ENCODE results near the gene RRP9. TPM values are rescaled to one million over a fixed set of nuclear protein-coding genes. Genes with fewer than 3 reads are reported as not detected.

RRP9 gene
- total RNA-seq, 6 experiments from 2014 or later: 5.2 to 10.8 (median 7.6) TPM

DNA sequence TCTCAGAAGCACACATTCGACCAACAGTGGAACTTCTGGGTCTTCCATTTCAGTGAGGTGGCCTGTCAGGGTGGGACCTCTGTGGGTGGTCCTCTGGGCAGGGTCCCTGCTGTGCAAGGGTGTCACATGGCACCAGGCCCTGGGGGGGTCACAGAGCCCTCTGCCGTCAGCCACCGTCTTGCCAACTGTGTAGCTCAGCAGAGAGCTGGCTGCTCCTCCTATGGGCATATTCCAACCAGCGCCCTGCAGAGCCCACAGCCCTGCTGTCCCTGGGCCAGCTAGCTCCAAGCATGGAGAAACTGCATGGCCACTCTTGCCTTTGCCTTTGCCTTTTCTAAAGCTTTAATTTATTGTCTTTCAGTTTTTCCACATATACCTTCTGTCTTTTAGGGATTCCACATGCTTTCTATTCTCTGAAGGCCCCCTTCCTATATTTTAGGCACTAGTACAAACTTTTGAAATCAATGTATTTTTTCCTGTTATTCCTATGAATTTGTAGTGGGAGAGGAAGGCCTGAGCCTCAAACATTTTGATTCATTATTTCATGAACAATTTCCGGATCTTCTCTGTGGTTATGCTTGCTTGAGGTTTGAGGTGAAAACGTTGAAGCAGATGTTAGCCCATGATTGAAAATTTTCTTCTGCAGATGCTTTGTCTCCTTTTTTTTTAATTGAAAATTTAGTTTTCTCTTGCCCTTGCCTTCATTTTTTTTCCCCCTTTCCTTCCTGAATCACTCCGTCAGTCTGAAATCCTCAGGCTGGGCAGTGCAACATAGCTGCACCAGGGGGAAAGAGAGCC is 50.3 kb downstream of the RRP9 start:
- DNase-seq: no peak
- H3K36me3 ChIP-seq: no peaks in the 10 kb centered on the region
- no peaks in the 10 kb centered on the region for H3K9me3 ChIP-seq
- H3K4me3 ChIP-seq: no peak overlapping the region
- WGBS (ENCODE audit: insufficient coverage, low coverage, low lambda C conversion rate, missing lambda C conversion rate): 58% methylated on average over 2 of the region's 7 CpGs
- H3K27me3 ChIP-seq: no peaks in the 10 kb centered on the region
- intact Hi-C loops (cut with DNase I): no loop called here
- ATAC-seq: no peak
- no peak overlapping the region for H3K27ac ChIP-seq
- no peaks in the 10 kb centered on the region for H3K4me1 ChIP-seq
- no peak for TF ChIP-seq POLR2A (IDR thresholded peaks at IDR 0.05)
- TF ChIP-seq, protein P1, sequence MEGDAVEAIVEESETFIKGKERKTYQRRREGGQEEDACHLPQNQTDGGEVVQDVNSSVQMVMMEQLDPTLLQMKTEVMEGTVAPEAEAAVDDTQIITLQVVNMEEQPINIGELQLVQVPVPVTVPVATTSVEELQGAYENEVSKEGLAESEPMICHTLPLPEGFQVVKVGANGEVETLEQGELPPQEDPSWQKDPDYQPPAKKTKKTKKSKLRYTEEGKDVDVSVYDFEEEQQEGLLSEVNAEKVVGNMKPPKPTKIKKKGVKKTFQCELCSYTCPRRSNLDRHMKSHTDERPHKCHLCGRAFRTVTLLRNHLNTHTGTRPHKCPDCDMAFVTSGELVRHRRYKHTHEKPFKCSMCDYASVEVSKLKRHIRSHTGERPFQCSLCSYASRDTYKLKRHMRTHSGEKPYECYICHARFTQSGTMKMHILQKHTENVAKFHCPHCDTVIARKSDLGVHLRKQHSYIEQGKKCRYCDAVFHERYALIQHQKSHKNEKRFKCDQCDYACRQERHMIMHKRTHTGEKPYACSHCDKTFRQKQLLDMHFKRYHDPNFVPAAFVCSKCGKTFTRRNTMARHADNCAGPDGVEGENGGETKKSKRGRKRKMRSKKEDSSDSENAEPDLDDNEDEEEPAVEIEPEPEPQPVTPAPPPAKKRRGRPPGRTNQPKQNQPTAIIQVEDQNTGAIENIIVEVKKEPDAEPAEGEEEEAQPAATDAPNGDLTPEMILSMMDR (IDR thresholded peaks at IDR 0.05): no peak

- WGBS (ENCODE audit: insufficient coverage, low coverage, low lambda C conversion rate, missing lambda C conversion rate): 89% methylated on average over 9 of the region's 12 CpGs
- Histone ChIP-seq H3K36me3 (no peaks in the 10 kb centered on the region), H3K27me3 (no peaks in the 10 kb centered on the region), H3K4me1 (no peaks in the 10 kb centered on the region), H3K27ac (no peak overlapping the region), H3K4me3 (no peak overlapping the region), H3K9me3 (no peaks in the 10 kb centered on the region)
- no peak for TF ChIP-seq POLR2A (IDR thresholded peaks at IDR 0.05)
- TF ChIP-seq, protein P1 (IDR thresholded peaks at IDR 0.05): no peak
- ATAC-seq (no peak), DNase-seq (no peak)
- intact Hi-C loops (cut with DNase I): no loop called here
These were observed 53.1 kb downstream of the RRP9 start for GRCh38 chr3:51888463-51889105.

- no peak for TF ChIP-seq POLR2A (IDR thresholded peaks at IDR 0.05)
- TF ChIP-seq, protein P1 (IDR thresholded peaks at IDR 0.05): no peak
- H3K27me3 ChIP-seq: no peaks in the 10 kb centered on the region
- ATAC-seq: no peak
- intact Hi-C loops (cut with DNase I): no loop called here
- 55% methylated on average over 1 of the region's 2 CpGs for WGBS (ENCODE audit: insufficient coverage, low coverage, low lambda C conversion rate, missing lambda C conversion rate)
- H3K4me1 ChIP-seq: no peaks in the 10 kb centered on the region
- H3K4me3 ChIP-seq: no peak overlapping the region
- no peaks in the 10 kb centered on the region for H3K9me3 ChIP-seq
- DNase-seq: no peak
- no peak overlapping the region for H3K27ac ChIP-seq
- no peaks in the 10 kb centered on the region for H3K36me3 ChIP-seq
These were observed 54.1 kb downstream of the RRP9 start for GRCh38 chr3:51887620-51888019.

DNA sequence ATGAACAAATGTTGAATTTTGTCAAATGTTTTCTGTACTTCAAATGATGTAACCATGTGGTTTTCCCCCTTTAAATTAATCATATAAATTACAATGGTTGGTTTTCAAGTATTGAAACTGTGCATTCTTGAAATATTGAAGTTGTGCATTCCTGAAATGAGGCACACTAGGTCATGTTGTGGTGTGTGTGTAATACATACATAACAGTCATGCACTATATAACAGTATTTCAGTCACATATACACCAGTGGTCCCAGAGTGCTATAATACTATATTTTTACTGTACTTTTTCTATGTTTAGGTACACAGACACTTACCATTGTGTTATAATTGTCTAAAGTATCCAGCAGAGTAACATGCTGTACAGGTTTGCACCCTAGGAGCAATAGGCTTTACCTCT is 55.3 kb downstream of the RRP9 start:
- no peak overlapping the region for H3K27ac ChIP-seq
- no peaks in the 10 kb centered on the region for H3K4me1 ChIP-seq
- ATAC-seq (no peak), DNase-seq (no peak)
- H3K9me3 ChIP-seq: no peaks in the 10 kb centered on the region
- H3K27me3 ChIP-seq: no peaks in the 10 kb centered on the region
- no peak overlapping the region for H3K4me3 ChIP-seq
- no peaks in the 10 kb centered on the region for H3K36me3 ChIP-seq
- intact Hi-C loops (cut with DNase I): no loop called here
- no peak for TF ChIP-seq POLR2A (IDR thresholded peaks at IDR 0.05)

Small RNAs within 50 kb of the gene (small RNA-seq; reads per million reads assigned to genes)
- gene AC115284.1: 0 reads per million in 2 experiments

Other genes starting within 250 kb of the RRP9 start
- 1 to 10 TPM in 1 of 6 experiments, not detected in 5; 1.2 TPM for gene GRM2, start 234.8 kb downstream of the RRP9 start, total RNA-seq
- gene IQCF6, start 162.7 kb downstream of the RRP9 start, total RNA-seq: not detected
- gene IQCF2, start 80.3 kb downstream of the RRP9 start, total RNA-seq: not detected
- gene IQCF5, start 66.3 kb downstream of the RRP9 start, total RNA-seq: not detected
- not detected for gene IQCF1, start 38.6 kb downstream of the RRP9 start, total RNA-seq
- 10 to 100 TPM; 13.5 to 19.4 (median 16.0) TPM for gene PARP3, start 459 bp upstream of the RRP9 start, total RNA-seq
- gene GPR62, start 13.5 kb upstream of the RRP9 start, total RNA-seq: under 1 TPM in 2 of 6 experiments, not detected in 4; 0.18 to 0.37 TPM
- 10 to 100 TPM in 3 of 6 experiments, 1 to 10 TPM in 3; 6.5 to 19.2 (median 11.7) TPM for gene PCBP4, start 25.6 kb upstream of the RRP9 start, total RNA-seq
- gene ABHD14B, start 32.1 kb upstream of the RRP9 start, total RNA-seq: 100 to 1,000 TPM in 4 of 6 experiments, 10 to 100 TPM in 2; 62.9 to 126 (median 109) TPM
- gene ABHD14A, start 33.2 kb upstream of the RRP9 start, total RNA-seq: 10 to 100 TPM in 4 of 6 experiments, 1 to 10 TPM in 2; 8.3 to 22.2 (median 15.1) TPM
- 100 to 1,000 TPM; 223 to 479 (median 297) TPM for gene ACY1, start 41.6 kb upstream of the RRP9 start, total RNA-seq
- 100 to 1,000 TPM; 396 to 971 (median 447) TPM for gene RPL29, start 54.0 kb upstream of the RRP9 start, total RNA-seq
- gene DUSP7, start 114.7 kb upstream of the RRP9 start, total RNA-seq: 1 to 10 TPM; 3.0 to 4.2 (median 3.5) TPM
- 1 to 10 TPM; 2.0 to 4.3 (median 3.2) TPM for gene POC1A, start 212.5 kb upstream of the RRP9 start, total RNA-seq